IgD-negative memory B cell (primary cell): Measurements from ENCODE around the gene ARHGAP1. TPM values are rescaled to one million over a fixed set of nuclear protein-coding genes. Genes with fewer than 3 reads are reported as not detected.

Experiments used
- H3K27ac Mint-ChIP-seq, 3 donors: one replicate each; pipeline ENCODE4 v1.8.0; 2020 to 2022; ENCODE audit warnings: mild to moderate bottlenecking in 3 of 3, mixed read lengths in 3 of 3, moderate library complexity in 1 of 3
- H3K27me3 Mint-ChIP-seq: one replicate; pipeline ENCODE4 v1.8.0; 2021; ENCODE audit warnings: mixed read lengths
- H3K36me3 Mint-ChIP-seq: one replicate; pipeline ENCODE4 v1.8.0; 2020; ENCODE audit warnings: mild to moderate bottlenecking, mixed read lengths
- H3K4me1 Mint-ChIP-seq, 3 donors: one replicate each; pipeline ENCODE4 v1.8.0; 2020 to 2022; ENCODE audit warnings: mixed read lengths in 3 of 3, mild to moderate bottlenecking in 1 of 3
- H3K4me3 Mint-ChIP-seq, 4 donors: one replicate each; pipeline ENCODE4 v1.8.0; 2020 to 2022; ENCODE audit warnings: mild to moderate bottlenecking in 4 of 4, mixed read lengths in 4 of 4, moderate library complexity in 3 of 4
- H3K9me3 Mint-ChIP-seq, 3 donors: one replicate each; pipeline ENCODE4 v1.8.0; 2020 to 2021; ENCODE audit warnings: mixed read lengths in 3 of 3, mild to moderate bottlenecking in 1 of 3
- polyA plus RNA-seq: library from polyadenylated mRNA; unstranded; fragments of 300-500 nt; fragmentation: Illumina TruSeq; gene quantifications from one replicate; pipeline ENCODE4 v1.2.3, GENCODE V29; 2021

Gene ARHGAP1
- polyA plus RNA-seq, 1 donor from 2014 or later: 42.6 TPM

DNA sequence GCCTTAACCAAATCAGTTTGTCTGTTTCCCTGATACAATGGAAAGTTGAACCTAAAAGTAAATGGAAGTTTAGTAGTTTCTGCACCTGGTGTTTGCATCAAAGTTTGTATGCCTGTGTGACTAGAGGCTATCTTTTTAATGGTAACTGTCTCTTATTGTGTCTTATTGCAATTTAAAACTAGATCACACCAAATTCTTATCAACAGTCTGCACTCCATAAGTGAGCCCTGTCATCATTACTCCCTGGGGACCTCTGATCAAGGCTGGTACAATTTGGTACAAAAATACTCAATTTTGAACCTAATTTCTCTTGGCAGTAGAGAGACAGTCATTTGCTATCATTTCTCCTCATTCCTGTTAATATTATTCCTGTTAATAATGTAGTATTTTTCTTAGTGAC is 38.1 kb downstream of the ARHGAP1 start:
- no peak overlapping the region for H3K27ac Mint-ChIP-seq
- peaks cover 0 to 2% (median 0%) of the 10 kb centered on the region in 3 donors for H3K4me1 Mint-ChIP-seq
- no peak overlapping the region for H3K4me3 Mint-ChIP-seq
- H3K9me3 Mint-ChIP-seq: no peaks in the 10 kb centered on the region
- H3K36me3 Mint-ChIP-seq: no peaks in the 10 kb centered on the region
- H3K27me3 Mint-ChIP-seq: no peaks in the 10 kb centered on the region

DNA sequence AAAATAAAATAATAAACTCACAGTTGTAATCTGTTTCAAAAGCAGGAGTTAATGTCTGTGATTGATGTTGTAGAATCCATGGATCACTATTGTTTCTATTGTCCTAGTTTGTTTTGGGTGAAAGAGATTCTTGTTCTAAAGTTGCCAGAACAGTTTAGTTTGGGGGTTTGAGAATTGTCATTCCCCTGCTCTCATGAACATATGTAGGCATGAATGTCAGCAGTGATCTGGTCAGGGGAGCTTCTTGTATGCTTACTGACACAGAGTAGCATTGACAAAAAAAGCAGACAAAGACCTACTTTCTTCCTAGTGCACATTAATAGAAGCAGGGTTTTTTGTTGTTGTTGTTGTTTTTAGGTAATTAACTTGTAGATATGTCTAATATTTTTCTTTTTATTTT is 38.6 kb downstream of the ARHGAP1 start:
- Mint-ChIP-seq H3K27ac (no peak overlapping the region), H3K9me3 (no peaks in the 10 kb centered on the region), H3K4me3 (no peak overlapping the region), H3K27me3 (no peaks in the 10 kb centered on the region), H3K4me1 (peaks cover 0 to 2% (median 0%) of the 10 kb centered on the region in 3 donors), H3K36me3 (no peaks in the 10 kb centered on the region)

DNA sequence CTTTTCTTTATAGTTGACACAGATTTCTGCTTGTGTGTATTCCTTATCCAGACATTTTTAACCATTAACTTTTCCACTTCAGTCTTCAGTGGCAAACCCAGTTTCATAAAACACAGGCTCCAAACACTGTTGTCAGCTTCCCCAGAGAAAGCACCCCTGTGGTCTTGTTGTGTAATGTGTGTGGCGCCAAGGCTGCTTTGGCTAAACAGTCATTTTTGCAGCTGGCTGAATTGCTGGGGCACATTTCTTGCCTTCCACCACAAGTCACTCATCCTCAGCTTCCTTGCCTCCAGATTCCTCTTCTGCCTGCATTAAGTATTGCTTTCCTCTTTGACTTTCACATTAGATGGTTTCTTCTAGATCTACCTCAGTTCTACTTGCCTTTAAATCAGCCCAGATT is 40.5 kb downstream of the ARHGAP1 start:
- Mint-ChIP-seq H3K36me3 (peaks cover 2% of the 10 kb centered on the region), H3K27ac (no peak overlapping the region), H3K4me1 (no peaks in the 10 kb centered on the region), H3K4me3 (no peak overlapping the region), H3K27me3 (no peaks in the 10 kb centered on the region), H3K9me3 (no peaks in the 10 kb centered on the region)

DNA sequence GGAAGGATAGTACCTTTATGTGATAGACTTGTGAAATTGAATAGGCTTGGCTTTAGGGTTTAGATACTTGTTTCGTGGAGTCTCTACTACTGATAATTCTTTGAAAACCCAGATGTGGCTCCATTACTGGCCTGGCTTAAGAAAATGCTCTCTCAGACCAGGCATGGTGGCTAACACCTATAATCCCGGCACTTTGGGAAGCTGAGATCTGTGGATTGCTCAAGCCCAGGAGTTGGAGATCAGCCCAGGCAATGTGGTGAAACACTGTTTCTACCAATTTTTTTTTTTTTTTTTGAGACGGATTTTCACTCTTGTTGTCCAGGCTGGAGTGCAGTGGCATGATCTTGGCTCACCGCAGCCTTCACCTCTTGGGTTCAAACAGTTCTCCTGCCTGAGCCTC is 42.2 kb downstream of the ARHGAP1 start:
- no peaks in the 10 kb centered on the region for H3K27me3 Mint-ChIP-seq
- no peaks in the 10 kb centered on the region for H3K9me3 Mint-ChIP-seq
- no peaks in the 10 kb centered on the region for H3K4me1 Mint-ChIP-seq
- H3K4me3 Mint-ChIP-seq: no peak overlapping the region
- H3K27ac Mint-ChIP-seq: no peak overlapping the region
- peaks cover 2% of the 10 kb centered on the region for H3K36me3 Mint-ChIP-seq

DNA sequence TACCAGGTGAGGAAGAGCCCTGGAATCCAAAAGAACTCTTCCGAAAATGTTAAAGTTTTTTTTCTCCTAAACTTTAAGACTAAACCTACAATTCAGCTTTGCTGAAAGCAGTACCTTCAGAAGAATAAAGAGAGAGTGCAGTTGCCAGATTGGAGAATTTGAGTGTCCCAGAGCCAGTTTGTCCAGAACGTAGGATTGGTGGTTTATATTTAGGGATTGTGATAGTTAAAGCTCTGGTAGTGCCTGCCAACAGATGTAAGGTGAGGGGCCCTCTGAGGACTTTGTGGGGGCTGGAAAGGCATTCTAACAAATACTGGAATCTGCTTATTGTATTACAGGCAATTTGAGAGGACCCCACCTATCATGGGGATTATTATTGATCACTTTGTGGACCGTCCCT is 43.2 kb downstream of the ARHGAP1 start:
- H3K9me3 Mint-ChIP-seq: no peaks in the 10 kb centered on the region
- no peaks in the 10 kb centered on the region for H3K27me3 Mint-ChIP-seq
- H3K27ac Mint-ChIP-seq: peak overlapping the region in 1 of 3 donors; percentile 31
- H3K4me1 Mint-ChIP-seq: no peaks in the 10 kb centered on the region
- H3K36me3 Mint-ChIP-seq: peaks cover 2% of the 10 kb centered on the region
- no peak overlapping the region for H3K4me3 Mint-ChIP-seq

DNA sequence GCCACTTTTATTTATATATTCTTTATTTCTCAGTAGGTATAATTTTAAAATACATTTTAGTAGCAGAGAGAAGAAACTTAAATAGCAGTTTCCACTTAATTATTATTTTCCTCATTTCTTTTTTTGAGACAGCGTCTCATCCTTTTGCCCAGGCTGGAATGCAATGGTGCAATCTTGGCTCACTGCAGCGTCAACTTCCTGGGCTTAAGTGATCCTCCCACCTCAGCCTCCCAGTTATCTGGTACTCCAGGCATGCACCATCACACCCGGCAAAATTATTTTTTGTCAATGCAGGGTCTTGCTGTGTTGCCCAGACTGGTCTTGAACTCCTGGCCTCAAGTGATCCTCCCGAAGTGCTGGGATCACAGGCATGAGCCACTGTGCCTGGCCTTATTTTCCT is 44.8 kb downstream of the ARHGAP1 start:
- H3K4me1 Mint-ChIP-seq: no peaks in the 10 kb centered on the region
- no peak overlapping the region for H3K4me3 Mint-ChIP-seq
- peaks cover 2% of the 10 kb centered on the region for H3K36me3 Mint-ChIP-seq
- H3K27ac Mint-ChIP-seq: no peak overlapping the region
- no peaks in the 10 kb centered on the region for H3K27me3 Mint-ChIP-seq
- no peaks in the 10 kb centered on the region for H3K9me3 Mint-ChIP-seq

DNA sequence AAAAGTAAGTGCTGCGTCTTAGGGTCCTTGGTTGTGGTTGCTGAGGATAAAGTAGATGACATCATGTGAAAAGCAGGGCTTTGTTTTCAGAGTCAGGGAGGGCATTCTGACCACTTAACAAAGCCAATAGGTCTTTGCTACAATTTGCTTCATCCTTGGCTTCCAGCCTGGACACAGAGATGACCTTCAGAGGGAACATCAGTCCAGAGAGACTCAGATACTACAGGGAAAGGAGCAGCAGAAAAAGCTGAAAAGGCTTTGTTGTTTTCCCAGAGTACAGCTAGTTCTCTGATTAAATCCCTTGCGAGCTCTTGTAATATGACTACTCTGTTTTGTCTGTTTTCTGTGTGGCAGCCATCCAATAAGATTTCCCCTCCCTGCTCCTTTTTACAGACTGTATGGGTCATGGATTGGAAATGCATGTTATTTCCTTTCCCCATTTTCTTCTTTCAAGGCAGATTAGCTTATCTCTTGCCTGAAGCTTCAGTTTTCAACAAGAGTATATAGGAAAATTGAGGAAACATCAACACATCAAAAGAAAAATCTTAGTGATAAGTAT is 51.2 kb downstream of the ARHGAP1 start:
- H3K27me3 Mint-ChIP-seq: no peaks in the 10 kb centered on the region
- H3K4me3 Mint-ChIP-seq: no peak overlapping the region
- H3K4me1 Mint-ChIP-seq: no peaks in the 10 kb centered on the region
- H3K9me3 Mint-ChIP-seq: no peaks in the 10 kb centered on the region
- H3K27ac Mint-ChIP-seq: no peak overlapping the region
- H3K36me3 Mint-ChIP-seq: peaks cover 7% of the 10 kb centered on the region

DNA sequence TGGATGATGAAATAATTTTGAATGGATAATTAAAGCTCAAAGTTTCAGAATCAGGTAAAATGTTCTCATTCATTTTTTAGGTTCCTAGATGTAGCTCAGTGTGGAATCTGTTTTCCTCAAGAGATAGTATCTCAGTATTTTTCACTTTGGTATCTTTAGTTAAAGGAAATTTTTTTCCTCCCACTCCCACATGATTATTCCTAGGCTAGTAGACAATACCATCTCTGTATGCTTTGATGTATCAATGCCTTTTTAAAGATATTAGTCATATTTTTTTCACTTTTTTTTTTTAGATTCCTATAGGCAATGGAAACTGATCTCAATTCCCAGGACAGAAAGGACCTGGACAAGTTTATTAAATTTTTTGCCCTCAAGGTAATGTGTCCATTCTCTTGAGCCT is 56.4 kb downstream of the ARHGAP1 start:
- peaks cover 18% of the 10 kb centered on the region for H3K36me3 Mint-ChIP-seq
- H3K27me3 Mint-ChIP-seq: no peaks in the 10 kb centered on the region
- H3K4me3 Mint-ChIP-seq: no peak overlapping the region
- peaks cover 0 to 2% (median 0%) of the 10 kb centered on the region in 3 donors for H3K9me3 Mint-ChIP-seq
- peaks cover 0 to 5% (median 2%) of the 10 kb centered on the region in 3 donors for H3K4me1 Mint-ChIP-seq
- no peak overlapping the region for H3K27ac Mint-ChIP-seq

DNA sequence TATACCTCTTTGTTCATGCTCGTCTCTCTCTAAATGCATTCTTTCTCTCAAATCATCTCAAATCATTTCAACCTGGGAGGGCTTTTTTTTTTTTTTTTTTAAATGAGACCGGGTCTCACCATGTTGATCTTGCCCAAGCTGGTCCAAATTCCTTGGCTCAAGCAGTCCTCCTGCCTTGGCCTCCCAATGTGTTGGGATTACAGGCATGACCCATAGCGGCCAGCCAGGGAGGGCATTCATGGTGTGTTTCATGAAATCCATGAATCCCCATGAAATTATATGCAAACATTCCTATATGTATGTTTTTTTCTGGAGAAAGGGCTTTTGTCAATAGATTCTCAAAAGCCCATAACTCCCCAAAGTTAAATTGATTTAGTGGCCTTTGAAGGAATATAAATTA is 56.9 kb downstream of the ARHGAP1 start:
- Mint-ChIP-seq H3K9me3 (peaks cover 0 to 2% (median 0%) of the 10 kb centered on the region in 3 donors), H3K4me3 (no peak overlapping the region), H3K4me1 (peaks cover 0 to 5% (median 3%) of the 10 kb centered on the region in 3 donors), H3K27ac (no peak overlapping the region), H3K27me3 (no peaks in the 10 kb centered on the region), H3K36me3 (peaks cover 21% of the 10 kb centered on the region)

DNA sequence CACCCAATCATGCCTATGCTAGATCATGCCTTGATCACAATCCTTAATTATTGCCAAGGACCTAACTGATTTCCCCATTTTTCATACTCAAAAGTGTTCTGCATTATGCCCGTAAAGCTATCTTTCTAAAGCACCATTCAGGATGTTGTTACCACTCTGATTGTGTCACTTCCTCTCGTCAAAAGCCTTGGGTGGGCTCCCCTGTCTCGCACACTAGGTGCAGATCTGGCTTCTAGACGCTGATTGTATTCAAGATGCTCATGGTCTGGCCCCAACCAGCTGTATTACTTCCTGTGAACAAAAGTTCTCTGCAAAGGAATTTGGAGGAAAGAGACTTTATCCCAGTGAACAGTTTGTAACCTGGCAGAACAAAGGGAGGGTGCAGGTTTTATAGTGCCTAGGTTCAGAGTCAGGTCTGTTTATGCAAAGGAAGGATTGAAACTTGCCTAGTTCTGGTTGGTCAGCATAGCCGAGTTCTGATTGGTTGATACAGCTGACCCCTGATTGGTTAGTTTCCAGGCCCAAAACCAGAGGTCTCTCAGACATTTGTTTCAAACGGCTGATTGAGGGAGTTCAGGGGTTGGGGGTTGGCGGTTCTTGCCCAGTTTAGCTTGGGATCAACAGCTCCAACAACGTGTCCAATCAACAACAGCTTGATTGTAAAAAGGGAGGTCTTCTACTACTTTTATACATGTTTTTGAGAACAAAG is 57.6 kb downstream of the ARHGAP1 start:
- Mint-ChIP-seq H3K4me1 (peaks cover 0 to 5% (median 5%) of the 10 kb centered on the region in 3 donors), H3K27me3 (no peaks in the 10 kb centered on the region), H3K4me3 (no peak overlapping the region), H3K36me3 (peaks cover 23% of the 10 kb centered on the region), H3K27ac (no peak overlapping the region), H3K9me3 (peaks cover 0 to 2% (median 0%) of the 10 kb centered on the region in 3 donors)

DNA sequence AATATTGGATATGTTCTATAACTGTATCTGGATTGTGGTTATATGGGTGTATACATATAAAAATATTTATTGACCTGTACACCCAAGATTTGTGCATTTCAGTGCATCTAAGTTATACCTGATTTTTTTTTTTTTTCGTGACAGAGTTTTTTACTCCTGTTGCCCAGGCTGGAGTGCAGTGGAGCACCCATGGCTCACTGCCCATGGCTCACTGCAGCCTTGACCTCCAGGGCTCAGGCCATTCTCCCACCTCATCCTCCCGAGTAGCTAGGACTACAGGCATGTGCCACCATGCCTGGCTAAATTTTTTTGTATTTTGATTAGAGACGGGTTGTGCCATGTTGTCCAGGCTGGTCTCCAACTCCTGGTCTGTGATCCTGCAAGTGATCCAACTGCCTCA is 58.8 kb downstream of the ARHGAP1 start:
- peaks cover 0 to 5% (median 5%) of the 10 kb centered on the region in 3 donors for H3K4me1 Mint-ChIP-seq
- peaks cover 0 to 2% (median 0%) of the 10 kb centered on the region in 3 donors for H3K9me3 Mint-ChIP-seq
- H3K36me3 Mint-ChIP-seq: peaks cover 23% of the 10 kb centered on the region
- H3K27ac Mint-ChIP-seq: peak overlapping the region in 1 of 3 donors; percentile 93
- H3K27me3 Mint-ChIP-seq: no peaks in the 10 kb centered on the region
- H3K4me3 Mint-ChIP-seq: no peak overlapping the region

DNA sequence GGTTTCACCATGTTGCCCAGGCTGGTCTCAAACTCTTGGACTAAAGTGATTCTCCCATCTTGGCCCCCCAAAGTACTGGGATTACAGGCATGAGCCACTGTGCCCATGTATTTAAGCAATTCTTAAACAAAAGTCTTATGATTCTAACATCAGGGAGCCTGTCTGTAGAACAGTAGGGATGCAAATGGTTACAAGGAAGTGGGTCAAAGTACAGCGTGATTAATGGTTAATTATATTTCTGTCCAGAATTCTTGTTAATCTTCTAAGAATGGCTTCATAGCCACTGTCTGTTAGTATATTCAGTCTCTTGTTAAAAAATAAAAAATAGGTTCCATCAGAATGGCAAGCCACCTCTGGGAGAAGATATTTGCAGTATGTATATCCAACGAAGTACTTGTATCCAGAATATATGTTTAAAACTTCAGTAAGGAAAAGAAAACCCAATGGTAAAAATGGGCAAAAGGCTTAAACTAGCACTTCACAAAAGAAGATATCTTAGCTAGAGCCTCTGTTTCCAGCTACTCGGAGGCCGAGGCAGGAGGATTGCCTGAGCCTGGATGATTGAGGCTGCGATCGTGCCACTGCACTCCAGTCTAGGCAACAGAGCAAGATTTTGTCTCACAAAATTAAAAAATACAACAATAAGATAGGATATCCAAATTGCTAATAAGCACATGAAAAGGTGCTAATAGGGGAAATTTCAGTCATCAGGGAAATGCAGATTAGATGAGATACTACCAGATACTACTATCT is 60.2 kb downstream of the ARHGAP1 start:
- Mint-ChIP-seq H3K4me1 (peaks cover 0 to 5% (median 5%) of the 10 kb centered on the region in 3 donors), H3K27ac (no peak overlapping the region), H3K9me3 (peaks cover 0 to 2% (median 0%) of the 10 kb centered on the region in 3 donors), H3K27me3 (no peaks in the 10 kb centered on the region), H3K36me3 (peaks cover 19% of the 10 kb centered on the region), H3K4me3 (no peak overlapping the region)

DNA sequence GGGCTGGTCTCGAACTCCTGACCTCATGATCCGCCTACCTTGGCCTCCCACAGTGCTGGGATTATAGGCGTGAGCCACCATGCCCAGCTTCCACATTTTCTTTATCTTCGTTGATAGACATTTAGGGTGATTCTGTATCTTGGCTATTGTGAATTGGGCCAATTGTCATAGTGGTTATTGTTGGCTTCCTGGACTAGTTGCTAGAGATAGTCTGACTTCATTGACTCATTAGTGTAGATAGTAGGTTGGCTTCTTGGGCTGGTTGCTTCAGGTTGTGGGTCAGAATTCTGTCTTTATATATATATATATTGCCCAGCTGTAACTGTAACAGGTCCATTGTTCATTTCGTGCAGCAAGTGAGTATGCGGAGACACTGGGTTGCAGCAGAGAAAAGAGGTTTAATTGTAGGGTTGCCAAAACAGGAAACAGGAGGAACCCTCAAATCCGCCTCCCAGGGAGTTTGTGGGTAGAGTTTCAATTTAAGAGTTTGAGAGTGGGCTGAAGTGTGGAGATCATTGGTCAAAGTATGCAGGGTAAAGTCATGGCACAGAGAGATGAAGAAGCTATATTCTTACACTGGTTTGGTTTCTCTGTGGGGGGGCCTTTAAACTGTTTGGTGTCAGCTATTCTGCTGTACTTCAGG is 61.1 kb downstream of the ARHGAP1 start:
- Mint-ChIP-seq H3K4me3 (no peak overlapping the region), H3K27ac (no peak overlapping the region), H3K36me3 (peaks cover 18% of the 10 kb centered on the region), H3K4me1 (peaks cover 0 to 5% (median 5%) of the 10 kb centered on the region in 3 donors), H3K9me3 (peaks cover 0 to 2% (median 0%) of the 10 kb centered on the region in 3 donors), H3K27me3 (no peaks in the 10 kb centered on the region)

DNA sequence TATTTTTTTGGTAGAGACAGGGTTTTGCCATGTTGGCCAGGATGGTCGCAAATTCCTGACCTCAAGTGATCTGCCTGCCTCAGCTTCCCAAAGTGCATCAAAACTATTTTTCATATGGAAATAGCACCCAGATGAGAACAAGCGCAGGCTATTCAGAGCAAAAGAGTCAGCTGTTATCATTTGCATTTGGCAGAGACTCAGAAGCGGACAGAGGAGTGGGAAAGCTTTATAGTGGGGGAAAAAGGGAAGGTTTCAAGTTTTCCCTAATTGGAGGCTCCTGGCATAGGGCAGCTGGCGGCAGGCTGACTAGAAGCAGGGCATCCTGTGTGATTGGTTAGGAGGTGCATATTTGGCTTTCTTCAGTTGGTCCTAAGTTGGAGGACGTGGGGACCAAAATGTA is 62.9 kb downstream of the ARHGAP1 start:
- H3K27me3 Mint-ChIP-seq: no peaks in the 10 kb centered on the region
- peaks cover 0 to 5% (median 3%) of the 10 kb centered on the region in 3 donors for H3K4me1 Mint-ChIP-seq
- H3K4me3 Mint-ChIP-seq: no peak overlapping the region
- H3K27ac Mint-ChIP-seq: no peak overlapping the region
- peaks cover 0 to 2% (median 0%) of the 10 kb centered on the region in 3 donors for H3K9me3 Mint-ChIP-seq
- peaks cover 13% of the 10 kb centered on the region for H3K36me3 Mint-ChIP-seq

DNA sequence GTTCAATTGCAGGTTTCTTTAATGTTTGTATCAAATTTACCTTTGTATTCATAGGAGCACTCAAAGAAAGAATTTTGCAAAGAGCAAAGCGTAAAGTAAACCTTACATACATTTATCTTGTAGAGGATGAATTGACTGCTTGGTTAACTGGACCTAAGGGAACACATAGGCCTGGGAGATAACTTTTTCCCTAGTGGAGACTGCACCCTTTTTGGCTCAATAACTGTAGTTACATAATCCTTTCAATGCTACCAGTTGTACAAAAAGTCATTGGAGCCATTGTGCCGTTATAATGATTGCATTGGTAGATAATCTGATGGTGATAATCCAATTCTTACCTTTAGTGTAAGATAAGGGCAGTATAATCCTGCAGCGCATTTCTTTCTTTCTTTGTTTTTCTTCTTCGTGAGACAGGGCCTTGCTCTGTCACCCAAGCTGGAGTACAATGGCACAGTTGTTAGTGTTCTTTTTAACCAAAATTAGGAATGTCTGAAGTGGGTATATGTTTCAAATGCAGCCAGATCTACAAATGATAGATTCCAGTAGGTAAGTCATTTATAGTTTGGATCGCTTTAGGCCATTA is 64.8 kb downstream of the ARHGAP1 start:
- Mint-ChIP-seq H3K27ac (peak overlapping the region in 1 of 3 donors; percentile 31), H3K27me3 (no peaks in the 10 kb centered on the region), H3K4me3 (no peak overlapping the region), H3K9me3 (peaks cover 0 to 2% (median 0%) of the 10 kb centered on the region in 3 donors), H3K4me1 (peaks cover 0 to 6% (median 4%) of the 10 kb centered on the region in 3 donors), H3K36me3 (peaks cover 9% of the 10 kb centered on the region)
